ENCODE measurements around the gene KRT13. TPM values are rescaled to one million over a fixed set of nuclear protein-coding genes. Genes with fewer than 3 reads are reported as not detected.

The KRT13 gene
- polyA plus RNA-seq, 5 donors = 0.19 to 0.58 (median 0.38) TPM

GRCh38 chr17:41496803-41497484 is 8.5 kb downstream of the KRT13 start:
- DNase-seq = peak; percentile 48 to 51

- DNase-seq = no peak
Observed at GRCh38 chr17:41494524-41494923, 10.9 kb downstream of the KRT13 start.

GRCh38 chr17:41492771-41493170 is 12.6 kb downstream of the KRT13 start:
- DNase-seq = peak in 1 of 2 donors; percentile 45

- no peak for DNase-seq
Observed at GRCh38 chr17:41492351-41492750, 13.1 kb downstream of the KRT13 start.

GRCh38 chr17:41491476-41491875 is 13.9 kb downstream of the KRT13 start:
- DNase-seq = no peak

GRCh38 chr17:41490000-41490990 is 15.1 kb downstream of the KRT13 start:
- no peak for DNase-seq

GRCh38 chr17:41489531-41489930 is 15.9 kb downstream of the KRT13 start, which contains the start of gene KRT36:
Gene KRT36 (minus strand): TSS chr17:41489910. CDS start chr17:41489864, 46 bp downstream.
- no peak for DNase-seq

- DNase-seq = no peak
Observed at GRCh38 chr17:41486809-41487530, 18.4 kb downstream of the KRT13 start.

- no peak for DNase-seq
Observed at GRCh38 chr17:41486316-41486715, 19.1 kb downstream of the KRT13 start.

GRCh38 chr17:41484920-41485904 is 20.2 kb downstream of the KRT13 start:
- DNase-seq = no peak

GRCh38 chr17:41483991-41484826 is 21.2 kb downstream of the KRT13 start:
- DNase-seq = no peak

- DNase-seq = no peak
Observed at GRCh38 chr17:41483531-41483930, 21.9 kb downstream of the KRT13 start.

- no peak for DNase-seq
Observed at GRCh38 chr17:41481036-41481435, 24.4 kb downstream of the KRT13 start, which contains the start of gene KRT35. Gene KRT35 (minus strand): TSS chr17:41481151. CDS start chr17:41481097, 54 bp downstream.

GRCh38 chr17:41480581-41480980 is 24.8 kb downstream of the KRT13 start:
- DNase-seq = no peak

GRCh38 chr17:41480136-41480535 is 25.3 kb downstream of the KRT13 start:
- no peak for DNase-seq

- no peak for DNase-seq
Observed at GRCh38 chr17:41478237-41478636, 27.2 kb downstream of the KRT13 start.

- no peak for DNase-seq
Observed at GRCh38 chr17:41476866-41477815, 28.3 kb downstream of the KRT13 start.

- no peak for DNase-seq
Observed at GRCh38 chr17:41475421-41475820, 30.0 kb downstream of the KRT13 start.
